Fibroblast of lung (primary cell): ENCODE results near the gene ACKR2. TPM values are rescaled to one million over a fixed set of nuclear protein-coding genes. Genes with fewer than 3 reads are reported as not detected.

Source experiments
- DNase-seq, 2 donors: peaks; one replicate each; pipeline versions ENCODE4 v3.0.0 to v3.0.0-alpha.2; 2010; ENCODE audit warnings: low read depth in 2 of 2
- H2AFZ ChIP-seq: 2 replicates; pipeline ENCODE4 v1.5.1; 2012; ENCODE audit warnings: low read length, control low read depth, inconsistent platforms
- H3K27ac ChIP-seq: 2 replicates; pipeline ENCODE4 v1.5.1; 2011; ENCODE audit warnings: low read length, control low read depth; ENCODE audit not compliant: insufficient read depth
- H3K27me3 ChIP-seq: 2 replicates; pipeline ENCODE4 v1.5.1; 2011; ENCODE audit warnings: mild to moderate bottlenecking, low read length; ENCODE audit not compliant: control insufficient read depth, insufficient read depth
- H3K36me3 ChIP-seq: 2 replicates; pipeline ENCODE4 v1.5.1; 2011; ENCODE audit warnings: low read length; ENCODE audit not compliant: control insufficient read depth, insufficient read depth
- H3K4me1 ChIP-seq: 2 replicates; pipeline ENCODE4 v1.5.1; 2011; ENCODE audit warnings: low read length; ENCODE audit not compliant: control insufficient read depth, insufficient read depth; ENCODE audit errors: extremely low read depth
- H3K4me2 ChIP-seq: 2 replicates; pipeline ENCODE4 v1.5.1; 2011; ENCODE audit warnings: low read length, control low read depth; ENCODE audit not compliant: insufficient read depth; ENCODE audit errors: extremely low read depth
- H3K4me3 ChIP-seq, 4 experiments: fragments of 200-600 bp in 1 of 4; sonication (generic) in 1 of 4; replicated peaks in 1 of 4; 2 replicates each; pipeline ENCODE4 v1.5.1; 2011 to 2016; ENCODE audit warnings: low read length in 4 of 4, low read depth in 3 of 4, mild to moderate bottlenecking in 3 of 4, control low read depth in 2 of 4, inconsistent platforms in 1 of 4, mixed read lengths in 1 of 4; ENCODE audit not compliant: insufficient read depth in 1 of 4; ENCODE audit errors: control extremely low read depth in 1 of 4
- H3K79me2 ChIP-seq: 2 replicates; pipeline ENCODE4 v1.5.1; 2012; ENCODE audit warnings: mild to moderate bottlenecking, low read length, inconsistent platforms; ENCODE audit not compliant: control insufficient read depth, insufficient read depth
- H3K9ac ChIP-seq: 2 replicates; pipeline ENCODE4 v1.5.1; 2011; ENCODE audit warnings: mild to moderate bottlenecking, low read length, control low read depth; ENCODE audit not compliant: insufficient read depth
- H3K9me3 ChIP-seq: 2 replicates; pipeline ENCODE4 v1.5.1; 2012; ENCODE audit warnings: low read depth, low read length; ENCODE audit not compliant: control insufficient read depth, insufficient read depth
- H4K20me1 ChIP-seq: 2 replicates; pipeline ENCODE4 v1.5.1; 2011; ENCODE audit warnings: low read length; ENCODE audit not compliant: control insufficient read depth, insufficient read depth; ENCODE audit errors: extremely low read depth
- EZH2 ChIP-seq: IDR thresholded peaks from 2 replicates; pipeline ENCODE4 v1.5.1; 2012; ENCODE audit warnings: low read length, control low read depth, mild to moderate bottlenecking; ENCODE audit errors: missing control alignments
- polyA plus RNA-seq, 2 donors: library from polyadenylated mRNA; depleted of rRNA in 1 of 2; stranded (reverse) in 1 of 2; unstranded in 1 of 2; fragments of >200 nt; gene quantifications; 2 replicates each; pipeline ENCODE4 v1.2.1, GENCODE V29; 2011 to 2012; ENCODE audit warnings: missing spikeins in 1 of 2
- total RNA-seq: library from RNA; depleted of rRNA; stranded (reverse); fragments of >200 nt; gene quantifications from 2 replicates; pipeline ENCODE4 v1.2.1, GENCODE V29; 2014
- TF ChIP-seq, protein P1 (sequence below), 2 donors: IDR thresholded peaks in 1 of 2; conservative IDR thresholded peaks in 1 of 2; 1 replicate in 1 of 2; 2 replicates in 1 of 2; pipeline ENCODE4 v1.5.1; 2011 to 2012; ENCODE audit warnings: low read length in 2 of 2, control low read depth in 1 of 2, inconsistent platforms in 1 of 2, low read depth in 1 of 2, mild to moderate bottlenecking in 1 of 2

The ACKR2 gene
- total and polyA plus RNA-seq, 2 donors (not counting 1 experiment from before 2014, with no cell fraction given) = under 0.01 to 0.19 TPM

DNA sequence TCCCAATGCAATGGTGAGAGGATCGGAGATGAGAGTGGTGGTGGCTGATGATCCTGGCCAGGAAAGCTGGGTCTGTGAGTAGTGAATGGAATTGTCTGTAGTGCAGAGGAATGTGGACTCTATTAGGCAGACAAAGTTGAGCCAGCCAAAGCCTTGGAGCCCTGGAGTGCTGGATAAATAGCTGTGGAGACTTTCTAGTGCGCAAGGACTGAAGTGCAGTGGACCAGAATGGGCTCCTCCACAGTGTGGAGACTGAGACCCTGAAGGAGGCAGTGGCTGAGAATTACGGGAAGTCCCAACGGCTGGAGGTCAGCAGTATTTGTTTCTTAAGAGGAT lies 97.6 kb downstream of the ACKR2 start:
- no peaks in the 10 kb centered on the region for H3K4me1 ChIP-seq
- no peaks in the 10 kb centered on the region for H3K79me2 ChIP-seq
- DNase-seq = no peak
- H3K4me2 ChIP-seq = peak overlapping the region; percentile 42
- peak overlapping the region in 3 of 4 experiments; percentile 28 to 62 (median 55) for H3K4me3 ChIP-seq
- H3K9ac ChIP-seq = no peak overlapping the region
- no peaks in the 10 kb centered on the region for H3K9me3 ChIP-seq
- peak overlapping the region; percentile 21 for H2AFZ ChIP-seq
- no peak for TF ChIP-seq EZH2
- TF ChIP-seq, protein P1, sequence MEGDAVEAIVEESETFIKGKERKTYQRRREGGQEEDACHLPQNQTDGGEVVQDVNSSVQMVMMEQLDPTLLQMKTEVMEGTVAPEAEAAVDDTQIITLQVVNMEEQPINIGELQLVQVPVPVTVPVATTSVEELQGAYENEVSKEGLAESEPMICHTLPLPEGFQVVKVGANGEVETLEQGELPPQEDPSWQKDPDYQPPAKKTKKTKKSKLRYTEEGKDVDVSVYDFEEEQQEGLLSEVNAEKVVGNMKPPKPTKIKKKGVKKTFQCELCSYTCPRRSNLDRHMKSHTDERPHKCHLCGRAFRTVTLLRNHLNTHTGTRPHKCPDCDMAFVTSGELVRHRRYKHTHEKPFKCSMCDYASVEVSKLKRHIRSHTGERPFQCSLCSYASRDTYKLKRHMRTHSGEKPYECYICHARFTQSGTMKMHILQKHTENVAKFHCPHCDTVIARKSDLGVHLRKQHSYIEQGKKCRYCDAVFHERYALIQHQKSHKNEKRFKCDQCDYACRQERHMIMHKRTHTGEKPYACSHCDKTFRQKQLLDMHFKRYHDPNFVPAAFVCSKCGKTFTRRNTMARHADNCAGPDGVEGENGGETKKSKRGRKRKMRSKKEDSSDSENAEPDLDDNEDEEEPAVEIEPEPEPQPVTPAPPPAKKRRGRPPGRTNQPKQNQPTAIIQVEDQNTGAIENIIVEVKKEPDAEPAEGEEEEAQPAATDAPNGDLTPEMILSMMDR (conservative IDR thresholded peaks at IDR 0.05 in 1 of 2, IDR thresholded peaks at IDR 0.05 in 1 of 2; ENCODE audit: low read depth in 1 of 2, low read length in 2 of 2) = no peak
- peaks cover 17% of the 10 kb centered on the region for H3K27me3 ChIP-seq
- no peaks in the 10 kb centered on the region for H3K36me3 ChIP-seq
- H3K27ac ChIP-seq = no peak overlapping the region
- no peaks in the 10 kb centered on the region for H4K20me1 ChIP-seq

DNA sequence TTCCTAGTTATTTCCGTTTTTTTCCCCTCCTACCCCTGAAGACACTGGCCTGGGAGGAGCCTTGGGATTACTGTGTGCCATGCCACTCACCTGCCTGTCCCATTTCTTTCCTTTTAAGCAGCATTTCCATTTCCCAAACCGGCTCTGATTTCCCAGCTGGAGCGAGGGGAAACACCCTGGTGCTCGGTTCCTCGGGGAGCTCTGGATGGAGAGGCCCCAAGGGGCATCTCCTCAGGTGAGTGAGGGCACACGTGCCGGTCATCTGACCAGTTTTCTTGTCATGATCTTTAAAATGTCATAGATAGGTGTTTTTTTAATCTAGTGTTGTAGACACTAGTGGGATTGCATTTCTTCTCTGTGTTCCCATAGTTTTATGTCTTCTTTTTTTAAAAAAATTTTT lies 99.4 kb downstream of the ACKR2 start:
- no peak overlapping the region for H3K27ac ChIP-seq
- no peaks in the 10 kb centered on the region for H3K79me2 ChIP-seq
- H3K9me3 ChIP-seq = no peaks in the 10 kb centered on the region
- no peak overlapping the region for H3K4me3 ChIP-seq
- DNase-seq = no peak
- TF ChIP-seq, protein P1 (conservative IDR thresholded peaks at IDR 0.05 in 1 of 2, IDR thresholded peaks at IDR 0.05 in 1 of 2; ENCODE audit: low read depth in 1 of 2, low read length in 2 of 2) = no peak
- no peak for TF ChIP-seq EZH2
- H3K27me3 ChIP-seq = peaks cover 15% of the 10 kb centered on the region
- H3K4me1 ChIP-seq = no peaks in the 10 kb centered on the region
- no peak overlapping the region for H2AFZ ChIP-seq
- no peak overlapping the region for H3K9ac ChIP-seq
- H3K4me2 ChIP-seq = no peak overlapping the region
- H4K20me1 ChIP-seq = no peaks in the 10 kb centered on the region
- no peaks in the 10 kb centered on the region for H3K36me3 ChIP-seq

DNA sequence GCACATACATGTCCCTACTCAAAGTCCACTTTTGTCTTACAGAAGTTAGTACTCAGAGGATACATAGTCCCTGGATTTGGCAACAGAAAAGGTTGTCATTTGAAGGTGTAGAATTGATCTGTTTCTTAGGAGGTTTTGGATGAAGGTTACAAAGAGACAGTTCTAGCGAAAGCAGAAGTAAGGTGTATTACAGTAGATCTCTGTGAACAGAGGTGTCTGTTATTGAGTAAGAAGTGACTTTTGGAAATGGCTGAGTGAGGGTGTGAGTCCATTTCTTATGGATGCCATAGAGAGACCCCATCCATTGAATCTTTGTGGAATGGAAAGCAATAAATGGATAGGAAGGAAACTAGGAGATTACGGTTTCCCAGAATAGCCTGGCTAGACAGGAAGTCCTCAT lies 102.3 kb downstream of the ACKR2 start:
- no peaks in the 10 kb centered on the region for H3K4me1 ChIP-seq
- H3K27ac ChIP-seq = no peak overlapping the region
- no peak overlapping the region for H3K4me3 ChIP-seq
- H3K9me3 ChIP-seq = no peaks in the 10 kb centered on the region
- H3K79me2 ChIP-seq = no peaks in the 10 kb centered on the region
- H3K27me3 ChIP-seq = peaks cover 7% of the 10 kb centered on the region
- H2AFZ ChIP-seq = no peak overlapping the region
- no peaks in the 10 kb centered on the region for H3K36me3 ChIP-seq
- no peak for TF ChIP-seq EZH2
- no peaks in the 10 kb centered on the region for H4K20me1 ChIP-seq
- DNase-seq = no peak
- H3K9ac ChIP-seq = no peak overlapping the region
- H3K4me2 ChIP-seq = no peak overlapping the region
